Bronchial epithelial cell (primary cell): ENCODE data around the gene NR1D1. TPM values are rescaled to one million over a fixed set of nuclear protein-coding genes. Genes with fewer than 3 reads are reported as not detected.
A peak's percentile ranks its signal among the peaks of the same experiment; 100 is the strongest.

ENCODE experiments used
- DNase-seq: peaks from one replicate; pipeline ENCODE4 v3.0.0-alpha.2; 2010; ENCODE audit warnings: low read depth
- FAIRE-seq: peaks from 2 replicates; lab custom pipeline; 2011; peaks lifted over from hg19 to GRCh38; lab: Jason Lieb, UNC
- H3K27me3 ChIP-seq: 2 replicates; pipeline ENCODE4 v1.5.1; 2011; ENCODE audit warnings: low read length; ENCODE audit not compliant: control insufficient read depth, insufficient read depth
- H3K36me3 ChIP-seq: 2 replicates; pipeline ENCODE4 v1.5.1; 2011; ENCODE audit warnings: low read length; ENCODE audit not compliant: control insufficient read depth, insufficient read depth
- H3K4me3 ChIP-seq: 2 replicates; pipeline ENCODE4 v1.5.1; 2011; ENCODE audit warnings: mild to moderate bottlenecking, low read depth, low read length, control low read depth
- total RNA-seq: library from RNA; depleted of rRNA; stranded (reverse); fragments of >200 nt; gene quantifications from 2 replicates; pipeline ENCODE4 v1.2.1, GENCODE V29; 2014
- TF ChIP-seq, protein P1 (sequence below): IDR thresholded peaks from 2 replicates; pipeline ENCODE4 v1.5.1; 2011; ENCODE audit warnings: mild to moderate bottlenecking, moderate library complexity, low read length, control low read depth, inconsistent platforms; ENCODE audit not compliant: insufficient read depth, severe bottlenecking

NR1D1 gene
- total RNA-seq, 1 donor from 2014 or later = 0.79 TPM

- TF ChIP-seq, protein P1, sequence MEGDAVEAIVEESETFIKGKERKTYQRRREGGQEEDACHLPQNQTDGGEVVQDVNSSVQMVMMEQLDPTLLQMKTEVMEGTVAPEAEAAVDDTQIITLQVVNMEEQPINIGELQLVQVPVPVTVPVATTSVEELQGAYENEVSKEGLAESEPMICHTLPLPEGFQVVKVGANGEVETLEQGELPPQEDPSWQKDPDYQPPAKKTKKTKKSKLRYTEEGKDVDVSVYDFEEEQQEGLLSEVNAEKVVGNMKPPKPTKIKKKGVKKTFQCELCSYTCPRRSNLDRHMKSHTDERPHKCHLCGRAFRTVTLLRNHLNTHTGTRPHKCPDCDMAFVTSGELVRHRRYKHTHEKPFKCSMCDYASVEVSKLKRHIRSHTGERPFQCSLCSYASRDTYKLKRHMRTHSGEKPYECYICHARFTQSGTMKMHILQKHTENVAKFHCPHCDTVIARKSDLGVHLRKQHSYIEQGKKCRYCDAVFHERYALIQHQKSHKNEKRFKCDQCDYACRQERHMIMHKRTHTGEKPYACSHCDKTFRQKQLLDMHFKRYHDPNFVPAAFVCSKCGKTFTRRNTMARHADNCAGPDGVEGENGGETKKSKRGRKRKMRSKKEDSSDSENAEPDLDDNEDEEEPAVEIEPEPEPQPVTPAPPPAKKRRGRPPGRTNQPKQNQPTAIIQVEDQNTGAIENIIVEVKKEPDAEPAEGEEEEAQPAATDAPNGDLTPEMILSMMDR = no peak
These were observed 3.3 kb upstream of the NR1D1 start for GRCh38 chr17:40103688-40104087.

DNA sequence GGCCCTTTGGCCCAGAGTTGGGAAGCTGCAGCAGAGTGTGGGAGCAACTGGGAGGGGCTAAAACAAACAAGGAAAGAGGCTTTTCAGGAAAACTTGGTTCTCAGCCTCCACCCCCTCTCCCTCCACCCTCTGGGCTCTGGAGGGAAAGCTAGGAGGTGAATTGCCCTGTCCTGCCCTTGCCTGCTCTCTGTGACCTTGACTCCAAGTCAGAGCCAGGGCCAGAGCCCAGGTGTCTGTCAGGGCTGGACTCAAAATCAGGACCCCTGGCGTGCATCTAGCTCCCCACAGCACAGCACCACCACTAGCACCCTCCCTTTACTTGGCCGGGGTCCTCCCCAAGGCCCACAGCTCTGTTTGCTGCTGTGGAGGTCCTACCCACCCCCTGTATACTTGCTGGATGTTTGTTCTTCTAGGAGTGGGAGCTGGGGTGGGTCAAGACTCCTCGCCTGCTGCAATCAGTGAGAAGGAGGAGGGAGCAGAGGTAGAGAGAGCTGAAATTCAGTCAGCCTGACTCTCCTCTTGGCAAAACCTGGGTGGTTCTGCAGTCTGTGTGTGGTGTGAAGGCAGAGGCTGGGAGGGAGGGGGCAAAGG lies 2.8 kb upstream of the NR1D1 start:
- H3K27me3 ChIP-seq = no peaks in the 10 kb centered on the region
- no peak overlapping the region for H3K4me3 ChIP-seq
- TF ChIP-seq, protein P1 = no peak
- FAIRE-seq (no peak), DNase-seq (no peak)
- H3K36me3 ChIP-seq = no peaks in the 10 kb centered on the region

More at GRCh38 chr17:40103688-40104087, 3.3 kb upstream of the NR1D1 start:
- Histone ChIP-seq H3K4me3 (no peak overlapping the region), H3K36me3 (no peaks in the 10 kb centered on the region), H3K27me3 (no peaks in the 10 kb centered on the region)
- no peak for DNase-seq
- FAIRE-seq = no peak

DNA sequence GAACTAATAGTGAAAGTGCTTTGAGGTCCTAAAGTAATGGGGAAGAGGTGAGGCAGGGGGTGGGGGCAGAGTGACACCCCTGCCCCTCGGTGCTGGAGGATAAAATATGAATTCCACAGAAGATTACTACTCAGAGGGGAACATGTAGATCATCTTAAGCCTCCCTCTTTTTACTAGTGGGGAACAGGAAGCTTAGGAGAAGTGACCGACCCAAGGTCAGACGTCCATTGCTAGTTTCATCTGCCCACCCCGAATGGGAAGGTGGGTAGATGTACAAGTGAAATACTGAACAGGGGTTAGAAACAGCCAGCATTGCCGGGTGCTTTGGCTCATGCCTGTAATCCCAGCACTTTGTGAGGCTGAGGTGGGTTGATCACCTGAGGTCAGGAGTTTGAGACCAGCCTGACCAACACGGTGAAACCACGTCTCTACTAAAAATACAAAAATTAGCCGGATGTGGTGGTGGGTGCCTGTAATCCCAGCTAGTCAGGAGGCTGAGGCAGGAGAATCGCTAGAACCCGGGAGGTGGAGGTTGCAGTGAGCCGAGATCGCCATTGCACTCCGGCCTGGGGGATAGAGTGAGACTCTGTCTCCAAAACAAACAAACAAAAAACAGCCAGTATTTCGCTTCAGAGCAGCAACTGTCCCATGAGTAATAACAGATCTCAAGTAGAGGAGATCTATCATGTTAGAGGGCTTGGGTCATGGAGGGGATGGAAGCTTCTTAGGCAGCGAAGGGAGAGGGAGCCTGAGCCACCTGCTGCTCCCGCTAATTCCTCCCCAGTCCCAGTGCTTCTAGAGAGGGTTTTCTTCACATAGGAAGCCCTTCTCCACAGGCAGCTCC lies 1.2 kb upstream of the NR1D1 start:
- FAIRE-seq (no peak), DNase-seq (no peak)
- TF ChIP-seq, protein P1 = no peak
- Histone ChIP-seq H3K4me3 (no peak overlapping the region), H3K27me3 (no peaks in the 10 kb centered on the region), H3K36me3 (peaks cover 9% of the 10 kb centered on the region)

GRCh38 chr17:40100669-40101366 lies 429 bp upstream of the NR1D1 start:
- Histone ChIP-seq H3K36me3 (peaks cover 16% of the 10 kb centered on the region), H3K27me3 (no peaks in the 10 kb centered on the region), H3K4me3 (peak overlapping the region; percentile 95)
- peak; percentile 96 for DNase-seq
- peak; percentile 50 for FAIRE-seq
- TF ChIP-seq, protein P1 = no peak

DNA sequence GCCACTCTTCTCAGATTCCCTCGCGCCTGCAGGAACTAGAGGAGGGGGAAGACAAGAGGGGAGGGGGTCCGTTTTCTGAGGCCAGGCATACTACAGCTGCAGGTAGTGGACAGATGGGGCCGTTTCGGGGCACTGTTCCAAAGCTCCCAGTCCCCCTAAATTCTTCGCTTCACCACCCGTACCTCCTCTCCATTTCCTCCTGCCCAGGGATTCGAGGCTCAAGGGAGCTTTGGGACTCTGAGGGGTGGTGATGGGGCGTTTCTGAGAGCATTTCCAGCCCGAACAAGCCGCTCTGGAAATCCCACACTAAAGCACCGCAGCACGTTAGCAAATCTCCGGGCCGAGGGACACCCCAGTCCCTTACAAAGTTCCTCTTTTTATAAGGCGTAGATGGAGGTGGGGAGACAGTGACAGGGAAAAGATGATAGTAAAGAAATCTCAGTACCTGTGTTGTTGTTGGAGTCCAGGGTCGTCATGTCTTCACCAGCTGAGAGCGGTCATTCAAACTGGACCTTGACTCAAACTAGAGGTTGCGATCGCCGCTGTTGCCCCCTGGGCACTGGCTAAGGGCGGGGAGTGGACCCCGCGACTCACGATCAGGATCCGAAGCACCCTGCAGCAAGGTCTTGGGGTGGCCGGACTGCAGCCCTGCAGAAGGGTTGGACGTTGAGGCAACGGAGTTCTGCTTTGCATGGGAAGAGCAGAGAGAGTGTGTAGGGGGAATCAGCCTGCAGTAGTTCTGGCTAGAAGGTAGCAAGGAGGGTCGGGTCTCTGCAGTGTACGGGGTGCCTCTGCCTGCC lies 570 bp downstream of the NR1D1 start:
- peak overlapping the region; percentile 95 for H3K4me3 ChIP-seq
- no peak for DNase-seq
- FAIRE-seq = no peak
- H3K36me3 ChIP-seq = peaks cover 25% of the 10 kb centered on the region
- H3K27me3 ChIP-seq = no peaks in the 10 kb centered on the region
- TF ChIP-seq, protein P1 = no peak
